Activated T-helper 9 cell treated with anti-CD3 and anti-CD28 coated beads, Interleukin-2, amount 50 U/mL, for 16 hours (primary cell): ENCODE results near the gene BCCIP.

ENCODE experiments used
- DNase-seq: peaks from one replicate; pipeline ENCODE4 v3.0.0-alpha.2; 2020; ENCODE audit warnings: low read depth

The BCCIP gene

GRCh38 chr10:125844751-125845221 is 21.4 kb downstream of the BCCIP start:
- DNase-seq: no peak

- DNase-seq: no peak
Observed at GRCh38 chr10:125845617-125846016, 22.3 kb downstream of the BCCIP start.

DNA sequence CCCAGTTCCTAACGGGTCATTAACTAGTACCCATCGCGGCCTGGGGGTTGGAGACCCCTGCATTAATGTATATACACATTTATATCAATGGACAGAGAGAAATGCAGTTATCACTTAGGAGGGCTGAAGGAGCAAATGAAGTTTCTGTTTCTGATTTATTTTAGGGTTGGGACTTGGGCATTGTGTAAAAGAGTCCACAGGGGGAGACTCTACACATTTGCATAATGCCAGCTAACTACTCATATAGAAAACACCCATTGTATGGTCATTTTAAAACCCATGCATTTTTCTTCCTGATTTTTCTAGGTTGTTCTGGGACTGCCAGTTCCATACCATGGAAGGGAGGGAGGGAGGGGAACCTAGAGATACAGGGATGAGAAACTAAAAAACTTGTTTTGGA is 23.5 kb downstream of the BCCIP start:
- DNase-seq: no peak

DNA sequence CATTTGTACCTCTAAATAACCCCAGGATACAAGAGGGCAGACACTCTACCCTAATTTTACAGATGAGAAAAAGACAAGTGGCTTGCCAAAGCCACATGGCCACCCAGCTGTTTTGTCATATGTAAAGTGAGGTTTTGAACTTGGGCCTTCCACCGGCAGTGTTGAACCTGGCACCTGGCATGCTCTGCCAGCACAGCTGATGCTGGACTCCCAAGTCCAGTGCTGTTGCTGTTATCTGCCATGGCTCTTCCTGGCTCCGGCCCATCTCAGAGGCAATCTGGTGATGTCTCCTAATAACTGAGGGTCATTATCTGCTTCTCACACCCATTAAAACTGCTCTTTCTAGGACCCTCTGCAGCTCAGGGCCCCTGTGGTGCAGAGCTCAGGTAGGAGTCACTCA is 25.0 kb downstream of the BCCIP start:
- DNase-seq: no peak

- no peak for DNase-seq
Observed at GRCh38 chr10:125848857-125849256, 25.5 kb downstream of the BCCIP start.

DNA sequence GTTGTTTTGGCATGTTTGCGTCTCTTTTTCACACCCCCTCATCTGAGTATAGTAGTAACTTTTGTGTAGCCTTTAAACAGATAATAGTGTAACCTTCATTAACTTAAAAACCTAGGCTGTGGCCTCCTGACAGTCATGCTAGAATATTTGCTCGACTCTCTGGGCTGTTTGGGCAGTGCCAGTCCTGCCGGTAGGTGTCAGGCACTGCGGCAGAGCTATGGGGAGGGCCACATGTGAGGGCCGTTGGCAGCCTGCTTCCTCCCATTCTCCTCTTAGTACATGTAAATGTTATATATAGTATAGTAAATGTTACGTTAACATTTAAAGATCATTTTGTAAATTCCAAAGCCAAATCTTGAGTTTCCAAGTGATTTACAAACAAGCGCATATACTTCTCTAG is 26.1 kb downstream of the BCCIP start:
- no peak for DNase-seq

DNA sequence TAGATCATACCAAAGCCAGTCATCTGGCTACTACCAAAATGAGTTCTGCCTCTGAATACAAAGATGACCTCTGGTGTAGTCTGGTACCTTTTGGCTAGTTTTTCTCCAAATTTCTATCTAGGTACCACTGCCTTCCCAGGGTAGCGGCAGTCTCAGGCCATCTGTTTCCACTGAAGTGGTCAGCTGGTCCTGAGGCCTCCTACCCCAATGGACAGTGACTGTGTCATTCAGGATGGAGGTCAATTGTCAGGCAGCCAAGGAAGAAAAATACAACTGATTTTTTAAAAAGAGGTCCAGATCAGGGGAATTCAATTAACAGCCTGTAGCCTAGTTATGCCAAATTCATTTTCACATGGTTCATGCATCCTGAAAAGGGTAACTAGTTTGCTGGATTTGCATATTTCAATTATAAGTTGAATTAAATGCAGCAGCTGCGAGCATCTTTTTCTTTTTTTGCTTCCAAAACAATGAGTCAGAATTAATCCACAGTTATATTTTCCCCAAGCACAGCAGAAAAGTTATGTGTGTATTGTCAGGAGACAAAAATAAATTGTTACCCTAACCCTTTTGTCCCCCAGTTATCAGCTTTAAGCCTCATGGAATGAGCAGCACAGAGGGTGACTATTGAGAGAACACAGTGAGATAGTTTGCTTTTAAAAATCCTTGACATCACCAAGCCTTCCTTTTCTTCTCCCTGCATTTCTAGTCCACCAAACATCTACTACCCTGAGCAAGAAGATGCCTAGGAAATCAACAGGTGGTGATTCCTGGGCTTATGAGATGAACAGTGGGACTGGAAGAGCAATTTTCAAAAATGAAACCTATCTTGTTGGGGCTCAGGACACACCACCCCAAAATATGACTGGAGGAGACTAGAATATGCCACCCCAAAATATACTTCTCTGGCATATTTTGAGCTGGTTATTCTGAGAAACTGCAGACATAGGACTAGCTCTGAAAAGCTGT is 27.7 kb downstream of the BCCIP start:
- DNase-seq: no peak

DNA sequence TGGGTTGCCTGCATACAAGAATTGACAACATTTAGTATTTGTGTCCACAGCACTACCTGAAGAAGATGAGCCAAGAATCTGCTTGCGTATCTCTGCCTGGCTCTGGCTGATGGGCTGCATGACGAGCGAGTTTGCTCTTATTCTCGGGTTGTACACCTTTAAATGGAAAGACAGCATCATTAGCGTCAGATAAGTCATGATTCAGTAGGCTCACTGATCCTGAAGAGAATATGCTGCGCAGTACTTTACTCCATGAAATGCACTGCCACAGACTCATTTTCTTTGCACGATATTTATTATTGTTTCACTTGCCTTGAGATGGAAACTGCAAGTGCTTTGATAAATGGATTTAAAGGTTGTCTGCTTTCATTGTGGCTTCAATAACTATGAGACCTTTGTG is 29.1 kb downstream of the BCCIP start:
- DNase-seq: no peak

DNA sequence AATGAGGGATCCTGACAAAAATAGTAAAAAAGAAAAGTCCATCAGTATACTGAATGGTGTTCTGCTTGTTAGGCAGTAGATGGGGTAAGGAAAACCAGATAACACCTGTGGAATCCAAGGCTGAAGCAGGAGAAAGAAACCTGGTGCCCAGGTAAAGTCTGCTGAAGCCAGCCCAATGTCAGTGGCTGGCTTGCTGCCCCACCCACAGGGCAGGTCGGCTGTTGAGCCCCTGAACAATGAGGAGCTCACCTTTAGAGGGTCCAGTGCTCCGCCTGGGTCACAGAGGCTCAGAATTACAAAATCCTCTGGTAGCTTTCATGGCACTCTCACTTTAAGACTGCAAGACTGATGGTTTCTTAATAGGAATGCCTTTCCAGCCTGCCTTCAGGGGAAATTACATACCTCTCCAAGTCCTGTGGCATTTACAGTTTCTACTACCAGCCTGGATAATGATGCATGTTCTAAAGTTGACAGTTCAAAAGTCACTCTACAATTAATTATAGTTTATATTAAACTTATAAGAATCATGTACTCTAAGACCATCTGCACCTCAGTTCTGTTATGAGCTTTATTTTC is 33.9 kb downstream of the BCCIP start:
- DNase-seq: no peak

DNA sequence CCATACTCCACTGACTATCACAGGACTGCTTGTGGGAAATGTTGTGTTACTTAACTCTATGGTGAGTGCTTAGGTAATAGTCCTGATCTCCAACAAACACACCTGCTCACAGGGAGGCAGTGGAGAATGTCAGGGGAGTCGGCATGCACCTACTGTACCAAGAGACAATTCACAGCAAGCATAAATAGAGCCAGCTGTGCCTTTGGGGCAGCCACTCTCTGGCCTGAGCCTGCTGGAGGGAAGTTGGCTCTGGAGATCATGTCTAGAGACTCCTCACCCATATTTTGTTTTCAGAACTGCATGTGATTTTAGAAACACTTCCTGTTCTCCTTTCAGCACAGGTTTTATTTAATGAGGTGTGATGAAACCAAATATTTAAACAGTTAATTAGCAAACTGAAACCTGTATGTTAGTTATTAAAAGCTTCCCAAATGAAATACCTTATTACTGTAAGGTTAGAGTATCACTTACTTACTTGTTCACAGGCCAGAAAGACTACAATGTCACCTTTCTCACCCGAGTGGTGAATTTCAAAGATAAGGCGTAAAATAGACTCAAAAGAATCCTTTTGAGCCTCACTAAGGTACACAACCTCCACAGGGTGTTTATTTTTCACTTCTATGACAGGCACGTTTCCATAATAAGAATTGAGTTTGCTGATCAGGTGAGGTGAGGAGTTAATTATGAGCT is 35.9 kb downstream of the BCCIP start:
- DNase-seq: no peak

DNA sequence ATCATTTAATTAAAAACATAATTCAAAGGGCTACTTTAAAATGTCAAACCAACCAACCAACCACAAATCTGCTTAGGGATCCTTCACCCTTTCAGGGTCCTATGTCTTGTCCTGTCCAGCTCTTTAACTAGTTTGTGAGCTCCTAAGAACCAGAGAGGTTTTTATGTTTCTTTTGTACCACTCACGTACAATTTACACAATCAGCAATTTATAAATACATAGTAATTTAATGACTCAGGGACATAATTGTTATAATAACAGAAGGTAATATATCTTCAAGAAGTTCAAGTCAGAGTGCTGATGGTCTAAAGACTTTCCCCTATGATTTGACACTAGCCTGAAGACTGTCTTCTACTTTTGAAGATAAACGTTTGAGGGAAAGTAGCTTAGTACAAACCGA is 41.8 kb downstream of the BCCIP start:
- no peak for DNase-seq

DNA sequence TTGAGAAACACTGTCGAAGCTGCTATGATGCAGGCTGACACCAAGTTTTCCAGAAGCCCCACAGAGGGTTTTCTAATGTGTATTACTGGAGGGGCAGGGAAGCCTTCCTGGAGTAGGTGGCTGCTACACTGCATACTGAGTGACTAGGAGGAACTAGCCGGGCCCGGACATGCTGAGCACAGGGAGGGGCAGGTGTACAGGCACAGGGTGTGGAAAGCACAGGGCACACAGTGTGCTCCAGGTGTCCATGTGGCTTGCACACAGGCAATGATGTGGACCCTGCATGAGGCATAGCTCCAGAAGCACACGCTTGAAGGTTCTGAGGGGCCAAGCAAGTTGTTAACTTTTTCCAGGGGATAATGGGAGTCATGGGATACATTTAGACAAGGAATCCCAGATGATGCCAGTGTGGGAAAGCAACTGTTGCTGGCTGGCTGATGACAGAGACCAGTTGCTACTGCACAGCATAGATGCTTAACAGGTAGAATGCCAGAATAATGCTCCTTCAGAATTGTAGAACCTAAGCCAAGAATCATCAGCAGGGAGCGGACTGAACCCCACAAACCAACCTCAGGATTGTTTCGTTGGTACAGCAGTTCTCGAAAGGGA is 43.2 kb downstream of the BCCIP start:
- DNase-seq: no peak

DNA sequence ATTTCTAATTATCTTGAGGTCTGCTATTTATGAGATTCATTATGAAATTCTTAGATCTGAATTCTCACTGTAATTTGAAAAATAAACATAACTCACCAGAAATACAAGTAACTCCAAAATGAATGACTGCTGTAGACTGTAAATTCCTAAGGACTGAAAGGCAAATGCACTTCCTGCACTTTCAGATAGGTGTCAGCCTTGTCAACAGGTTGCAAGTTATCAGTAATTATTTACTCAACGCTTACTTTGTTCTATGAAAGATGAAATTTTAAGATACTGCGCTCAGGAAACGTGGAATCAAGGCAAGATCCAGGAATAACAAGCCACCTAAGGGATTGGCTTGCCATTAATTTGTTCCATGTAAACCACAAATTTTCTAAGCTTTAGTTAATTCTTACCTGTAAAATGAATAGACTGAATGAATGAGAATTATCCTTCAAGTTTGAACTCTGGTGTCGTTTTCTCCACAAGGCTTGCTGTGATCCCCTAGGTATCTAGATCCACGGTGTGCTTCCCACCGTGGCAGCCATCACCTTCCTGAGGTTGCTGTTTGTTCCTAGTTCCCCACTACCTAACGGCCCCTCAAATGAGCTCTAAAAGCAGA is 45.1 kb downstream of the BCCIP start:
- no peak for DNase-seq

- no peak for DNase-seq
Observed at GRCh38 chr10:125871338-125871737, 48.0 kb downstream of the BCCIP start.

- no peak for DNase-seq
Observed at GRCh38 chr10:125878957-125879835, 55.9 kb downstream of the BCCIP start.

DNA sequence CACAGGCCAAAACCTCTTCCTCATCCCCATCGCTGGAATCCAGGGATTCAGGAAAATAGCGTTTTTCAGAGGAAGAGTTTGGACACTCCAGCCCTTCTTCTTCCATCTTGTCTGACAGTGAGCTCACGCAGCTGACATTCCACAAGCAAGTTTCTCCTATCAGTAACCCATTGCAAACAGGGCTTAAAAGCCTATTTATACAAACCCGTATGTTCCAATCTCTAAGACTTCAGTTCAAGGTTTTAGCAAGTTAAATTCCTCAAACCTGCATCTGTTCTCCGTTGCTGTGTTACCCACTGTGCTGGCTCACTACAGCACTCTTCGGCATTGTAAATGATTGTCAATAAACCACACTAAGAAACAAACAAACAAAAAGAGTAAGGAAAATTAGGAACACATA is 57.4 kb downstream of the BCCIP start:
- no peak for DNase-seq

DNA sequence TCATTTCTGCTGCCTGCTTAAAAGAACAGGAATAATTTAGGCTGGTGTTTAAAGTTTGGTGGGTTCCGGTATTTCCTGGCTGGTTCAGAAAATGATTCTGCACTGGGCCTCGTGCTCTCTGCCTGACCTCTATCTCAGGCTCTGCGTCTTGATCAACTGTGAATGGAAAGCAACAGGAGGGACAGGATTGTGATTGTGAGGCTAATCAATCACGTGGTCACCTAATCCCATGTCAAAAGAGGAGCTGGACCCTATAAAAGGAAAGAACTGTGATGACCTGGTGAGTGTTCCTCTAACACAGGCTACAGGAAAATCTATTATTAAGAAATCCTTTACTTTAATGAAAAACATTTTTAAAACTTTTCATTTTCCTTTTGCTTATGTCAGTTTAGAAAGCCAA is 57.8 kb downstream of the BCCIP start, which contains the start of gene DHX32:
Gene DHX32 (minus strand): TSS at position 101 of the 400 bp plus-strand sequence. CDS start 468 bp downstream, outside the sequence.
- no peak for DNase-seq

DNA sequence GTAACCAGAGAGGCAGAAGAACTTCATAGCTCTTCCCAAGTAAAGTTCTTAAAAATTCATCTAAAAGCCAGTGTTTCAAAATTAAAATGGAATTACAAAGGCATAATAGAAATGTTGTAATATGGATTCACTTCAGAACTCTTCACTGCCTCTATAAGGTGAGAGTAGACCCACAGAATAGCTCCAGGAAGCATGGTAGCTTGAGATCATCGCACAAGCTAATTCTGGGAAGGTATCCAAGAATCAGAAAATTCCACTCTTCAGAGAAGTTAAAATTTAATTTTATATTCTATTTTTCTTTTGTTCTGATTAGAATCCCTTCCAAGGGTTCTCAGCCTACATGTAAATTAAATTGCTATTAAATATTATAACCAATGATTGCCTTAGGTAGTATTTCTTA is 59.2 kb downstream of the BCCIP start:
- no peak for DNase-seq

- no peak for DNase-seq
Observed at GRCh38 chr10:125883211-125883610, 59.9 kb downstream of the BCCIP start.
